ENCODE measurements around the gene STRAP.
A peak's percentile ranks its signal among the peaks of the same experiment; 100 is the strongest.
"Not testable (repeated sequence)": the region's sequence is repeated elsewhere in the genome, so short reads cannot be mapped to it uniquely, and the experiment has no call there.

STRAP gene

DNA sequence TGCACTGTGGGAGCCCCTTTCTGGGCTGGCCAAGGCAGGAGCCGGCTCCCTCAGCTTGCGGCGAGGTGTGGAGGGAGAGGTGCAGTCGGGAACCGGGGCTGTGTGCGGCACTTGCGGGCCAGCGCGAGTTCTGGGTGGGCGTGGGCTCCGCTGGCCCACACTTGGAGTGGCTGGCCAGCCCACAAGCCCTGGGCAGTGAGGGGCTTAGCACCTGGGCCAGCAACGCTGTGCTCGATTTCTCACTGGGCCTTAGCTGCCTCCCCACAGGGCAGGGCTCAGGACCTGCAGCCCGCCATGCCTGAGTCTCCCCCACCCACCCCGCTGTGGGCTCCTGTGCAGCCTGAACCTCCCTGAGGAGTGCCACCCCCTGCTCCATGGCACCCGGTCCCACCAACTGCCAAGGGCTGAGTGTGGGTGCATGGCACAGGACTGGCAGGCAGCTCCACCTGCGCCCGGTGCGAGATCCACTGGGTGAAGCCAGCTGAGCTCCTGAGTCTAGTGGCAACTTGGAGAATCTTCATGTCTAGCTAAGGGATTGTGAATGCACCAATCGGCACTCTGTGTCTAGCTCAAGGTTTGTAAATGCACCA lies 7.5 kb upstream of the STRAP start:
- H3K27ac ChIP-seq (replicated peaks; ENCODE audit: low read length); H2BK15ac ChIP-seq (ENCODE audit: low read length); H2BK5ac ChIP-seq (ENCODE audit: low read length); H3K4me2 ChIP-seq (ENCODE audit: insufficient read depth, low read length, poor library complexity, severe bottlenecking); H3K4ac ChIP-seq (ENCODE audit: low read length); H3K36me3 ChIP-seq (replicated peaks in 1 of 2; ENCODE audit: control insufficient read depth in 2 of 2, insufficient read depth in 2 of 2, low read length in 2 of 2); H2BK12ac ChIP-seq (ENCODE audit: low read length); H2BK120ac ChIP-seq (ENCODE audit: low read depth, low read length); H3K9ac ChIP-seq (ENCODE audit: low read depth, low read length, poor library complexity); H3K9me3 ChIP-seq (replicated peaks in 1 of 2; ENCODE audit: control insufficient read depth in 2 of 2, insufficient read depth in 1 of 2, low read depth in 1 of 2, low read length in 2 of 2); H3K4me1 ChIP-seq (ENCODE audit: control insufficient read depth in 2 of 2, insufficient read depth in 1 of 2, low read depth in 1 of 2, low read length in 2 of 2); H2AFZ ChIP-seq (ENCODE audit: low read length); H4K91ac ChIP-seq (ENCODE audit: low read depth, low read length, poor library complexity); H3K23ac ChIP-seq (ENCODE audit: low read depth, low read length, poor library complexity); H3K79me1 ChIP-seq (ENCODE audit: low read depth, low read length); H3K18ac ChIP-seq (ENCODE audit: low read length); H3K14ac ChIP-seq (ENCODE audit: low read length); H2AK5ac ChIP-seq (ENCODE audit: low read depth, low read length); H3K27me3 ChIP-seq (ENCODE audit: control insufficient read depth in 3 of 3, insufficient read depth in 3 of 3, low read depth in 1 of 3, low read length in 3 of 3); H3K4me3 ChIP-seq (ENCODE audit: low read length in 2 of 2); DNase-seq (ENCODE audit: low spot score): not testable (repeated sequence)
- H4K8ac ChIP-seq (ENCODE audit: low read depth, low read length), result peak overlapping the region; percentile 65
- WGBS, 2 donors (ENCODE audit: extremely low coverage in 2 of 2, insufficient read length in 2 of 2, insufficient replicate concordance in 1 of 2), result no CpG with 5 or more reads among the region's 20 CpGs

DNA sequence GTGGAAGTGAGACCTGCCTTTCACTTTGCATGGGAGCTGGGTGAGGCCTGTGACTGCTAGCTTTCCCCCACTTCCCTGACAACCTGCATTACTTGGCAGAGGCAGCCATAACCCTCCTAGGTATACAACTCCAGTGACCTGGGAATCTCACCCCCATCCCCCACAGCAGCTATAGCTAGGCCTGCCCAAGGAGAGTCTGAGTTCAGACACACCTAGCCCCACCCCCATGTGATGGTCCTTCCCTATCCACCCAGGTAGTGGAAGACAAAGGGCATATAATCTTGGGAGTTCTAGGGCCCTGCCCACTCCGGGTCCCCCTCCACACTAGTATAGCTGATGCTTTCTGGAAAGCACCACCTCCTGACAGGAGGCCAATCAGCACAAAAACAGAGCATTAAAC lies 6.3 kb upstream of the STRAP start:
- DNase-seq (ENCODE audit: low spot score), result no peak
- Histone ChIP-seq H4K8ac (ENCODE audit: low read depth, low read length) (no peak overlapping the region), H2AK5ac (ENCODE audit: low read depth, low read length) (no peak overlapping the region), H2BK120ac (ENCODE audit: low read depth, low read length) (no peak overlapping the region), H3K4ac (ENCODE audit: low read length) (no peak overlapping the region), H3K79me1 (ENCODE audit: low read depth, low read length) (no peaks in the 10 kb centered on the region), H2AFZ (ENCODE audit: low read length) (no peak overlapping the region), H4K91ac (ENCODE audit: low read depth, low read length, poor library complexity) (no peak overlapping the region), H3K14ac (ENCODE audit: low read length) (no peak overlapping the region), H3K18ac (ENCODE audit: low read length) (no peak overlapping the region), H2BK5ac (ENCODE audit: low read length) (no peak overlapping the region), H3K23ac (ENCODE audit: low read depth, low read length, poor library complexity) (no peak overlapping the region), H3K36me3 (replicated peaks in 1 of 2; ENCODE audit: control insufficient read depth in 2 of 2, insufficient read depth in 2 of 2, low read length in 2 of 2) (no peaks in the 10 kb centered on the region), H3K27me3 (ENCODE audit: control insufficient read depth in 3 of 3, insufficient read depth in 3 of 3, low read depth in 1 of 3, low read length in 3 of 3) (no peaks in the 10 kb centered on the region), H3K27ac (replicated peaks; ENCODE audit: low read length) (no peak overlapping the region), H3K4me1 (ENCODE audit: control insufficient read depth in 2 of 2, insufficient read depth in 1 of 2, low read depth in 1 of 2, low read length in 2 of 2) (no peaks in the 10 kb centered on the region), H3K9me3 (replicated peaks in 1 of 2; ENCODE audit: control insufficient read depth in 2 of 2, insufficient read depth in 1 of 2, low read depth in 1 of 2, low read length in 2 of 2) (no peaks in the 10 kb centered on the region), H3K9ac (ENCODE audit: low read depth, low read length, poor library complexity) (peak overlapping the region; percentile 0), H3K4me3 (ENCODE audit: low read length in 2 of 2) (no peak overlapping the region), H3K4me2 (ENCODE audit: insufficient read depth, low read length, poor library complexity, severe bottlenecking) (no peak overlapping the region), H2BK12ac (ENCODE audit: low read length) (no peak overlapping the region), H2BK15ac (ENCODE audit: low read length) (no peak overlapping the region)
- no CpG with 5 or more reads among the region's 1 CpG for WGBS, 2 donors (ENCODE audit: extremely low coverage in 2 of 2, insufficient read length in 2 of 2, insufficient replicate concordance in 1 of 2)

DNA sequence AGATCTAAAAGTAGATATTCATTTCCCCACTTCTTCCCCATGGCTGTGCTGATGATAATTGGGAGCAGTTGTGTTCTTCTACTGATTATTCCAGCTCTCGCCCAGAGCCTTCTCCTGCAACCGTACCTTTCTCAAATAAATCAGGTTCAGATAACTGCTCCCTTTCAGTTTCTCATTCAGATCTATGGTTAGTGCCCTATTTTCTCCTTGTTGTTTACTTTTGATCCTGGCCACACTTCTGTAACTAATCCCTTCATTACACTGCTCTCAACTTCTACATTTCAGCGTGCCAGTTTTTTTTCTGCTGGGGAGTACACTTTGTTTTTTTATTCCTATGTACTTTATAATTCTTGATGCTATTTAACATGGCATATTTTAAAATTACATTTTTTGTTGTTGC lies 2.8 kb upstream of the STRAP start:
- Histone ChIP-seq H3K14ac (ENCODE audit: low read length) (no peak overlapping the region), H2BK120ac (ENCODE audit: low read depth, low read length) (no peak overlapping the region), H3K4me3 (ENCODE audit: low read length in 2 of 2) (no peak overlapping the region), H2BK5ac (ENCODE audit: low read length) (no peak overlapping the region), H3K27ac (replicated peaks; ENCODE audit: low read length) (no peak overlapping the region), H3K18ac (ENCODE audit: low read length) (no peak overlapping the region), H2BK15ac (ENCODE audit: low read length) (no peak overlapping the region), H3K4me1 (ENCODE audit: control insufficient read depth in 2 of 2, insufficient read depth in 1 of 2, low read depth in 1 of 2, low read length in 2 of 2) (peaks cover 2 to 4% of the 10 kb centered on the region in 2 donors), H3K9ac (ENCODE audit: low read depth, low read length, poor library complexity) (no peak overlapping the region), H3K27me3 (ENCODE audit: control insufficient read depth in 3 of 3, insufficient read depth in 3 of 3, low read depth in 1 of 3, low read length in 3 of 3) (no peaks in the 10 kb centered on the region), H3K4me2 (ENCODE audit: insufficient read depth, low read length, poor library complexity, severe bottlenecking) (no peak overlapping the region), H2BK12ac (ENCODE audit: low read length) (no peak overlapping the region), H3K36me3 (replicated peaks in 1 of 2; ENCODE audit: control insufficient read depth in 2 of 2, insufficient read depth in 2 of 2, low read length in 2 of 2) (peaks cover 0 to 10% of the 10 kb centered on the region in 2 donors), H2AFZ (ENCODE audit: low read length) (no peak overlapping the region), H2AK5ac (ENCODE audit: low read depth, low read length) (no peak overlapping the region), H3K23ac (ENCODE audit: low read depth, low read length, poor library complexity) (no peak overlapping the region), H4K8ac (ENCODE audit: low read depth, low read length) (no peak overlapping the region), H3K9me3 (replicated peaks in 1 of 2; ENCODE audit: control insufficient read depth in 2 of 2, insufficient read depth in 1 of 2, low read depth in 1 of 2, low read length in 2 of 2) (no peaks in the 10 kb centered on the region), H4K91ac (ENCODE audit: low read depth, low read length, poor library complexity) (no peak overlapping the region), H3K79me1 (ENCODE audit: low read depth, low read length) (no peaks in the 10 kb centered on the region), H3K4ac (ENCODE audit: low read length) (no peak overlapping the region)
- no CpG with 5 or more reads among the region's 3 CpGs for WGBS, 2 donors (ENCODE audit: extremely low coverage in 2 of 2, insufficient read length in 2 of 2, insufficient replicate concordance in 1 of 2)
- DNase-seq (ENCODE audit: low spot score), result no peak

DNA sequence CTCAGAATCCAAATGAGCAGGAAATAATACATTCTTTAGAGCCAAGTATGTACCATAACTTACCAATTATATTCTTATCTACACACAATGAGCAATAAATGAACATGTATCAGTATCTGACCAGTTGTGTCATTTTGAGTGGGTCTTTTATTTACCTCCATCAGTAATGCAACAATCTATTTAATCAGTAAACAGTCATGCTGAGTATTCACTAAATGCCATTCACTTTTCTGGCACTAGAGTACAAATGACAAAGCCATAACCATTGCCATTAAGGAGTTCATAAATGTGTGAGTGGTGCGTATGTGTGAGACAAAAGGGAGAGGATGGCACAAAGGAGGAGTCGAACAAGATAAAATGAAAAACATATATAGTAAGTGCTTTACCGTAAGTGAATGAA lies 1.5 kb upstream of the STRAP start:
- Histone ChIP-seq H3K27me3 (ENCODE audit: control insufficient read depth in 3 of 3, insufficient read depth in 3 of 3, low read depth in 1 of 3, low read length in 3 of 3) (no peaks in the 10 kb centered on the region), H3K4me1 (ENCODE audit: control insufficient read depth in 2 of 2, insufficient read depth in 1 of 2, low read depth in 1 of 2, low read length in 2 of 2) (peaks cover 2 to 6% of the 10 kb centered on the region in 2 donors), H2AFZ (ENCODE audit: low read length) (no peak overlapping the region), H2AK5ac (ENCODE audit: low read depth, low read length) (no peak overlapping the region), H3K27ac (replicated peaks; ENCODE audit: low read length) (no peak overlapping the region), H3K4me2 (ENCODE audit: insufficient read depth, low read length, poor library complexity, severe bottlenecking) (no peak overlapping the region), H3K79me1 (ENCODE audit: low read depth, low read length) (no peaks in the 10 kb centered on the region), H2BK120ac (ENCODE audit: low read depth, low read length) (no peak overlapping the region), H3K9me3 (replicated peaks in 1 of 2; ENCODE audit: control insufficient read depth in 2 of 2, insufficient read depth in 1 of 2, low read depth in 1 of 2, low read length in 2 of 2) (no peaks in the 10 kb centered on the region), H4K8ac (ENCODE audit: low read depth, low read length) (no peak overlapping the region), H3K4me3 (ENCODE audit: low read length in 2 of 2) (no peak overlapping the region), H2BK15ac (ENCODE audit: low read length) (no peak overlapping the region), H3K9ac (ENCODE audit: low read depth, low read length, poor library complexity) (no peak overlapping the region), H2BK5ac (ENCODE audit: low read length) (no peak overlapping the region), H3K23ac (ENCODE audit: low read depth, low read length, poor library complexity) (no peak overlapping the region), H3K14ac (ENCODE audit: low read length) (no peak overlapping the region), H2BK12ac (ENCODE audit: low read length) (no peak overlapping the region), H3K4ac (ENCODE audit: low read length) (no peak overlapping the region), H3K18ac (ENCODE audit: low read length) (no peak overlapping the region), H3K36me3 (replicated peaks in 1 of 2; ENCODE audit: control insufficient read depth in 2 of 2, insufficient read depth in 2 of 2, low read length in 2 of 2) (peaks cover 0 to 22% of the 10 kb centered on the region in 2 donors), H4K91ac (ENCODE audit: low read depth, low read length, poor library complexity) (no peak overlapping the region)
- DNase-seq (ENCODE audit: low spot score), result no peak
- WGBS, 2 donors (ENCODE audit: extremely low coverage in 2 of 2, insufficient read length in 2 of 2, insufficient replicate concordance in 1 of 2), result no CpG with 5 or more reads among the region's 3 CpGs

Data from neuronal stem cell (in vitro differentiated cells).